ENCODE results near the gene VRTN.

DNA sequence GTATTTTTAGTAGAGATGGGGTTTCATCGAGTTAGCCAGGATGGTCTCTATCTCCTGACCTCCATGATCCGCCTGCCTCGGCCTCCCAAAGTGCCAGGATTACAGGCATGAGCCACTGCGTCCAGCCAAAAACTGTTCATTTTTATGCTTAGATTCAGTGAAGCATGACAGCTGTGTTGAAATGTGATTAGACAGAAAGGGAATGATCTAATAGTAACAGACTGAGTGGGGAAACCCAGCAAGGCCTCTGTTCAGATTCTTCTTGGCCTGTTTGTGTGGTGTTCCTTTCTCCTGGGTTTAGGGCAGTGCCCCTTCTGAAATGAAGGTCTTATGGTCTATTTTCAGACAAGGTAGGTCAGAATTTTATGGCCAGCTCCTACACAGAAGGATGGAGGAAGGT lies 33.7 kb upstream of the VRTN start:
- TF ChIP-seq CTCF (IDR thresholded peaks at IDR 0.05; ENCODE audit: poor library complexity, severe bottlenecking), result no peak
- TF ChIP-seq EP300 (conservative IDR thresholded peaks at IDR 0.05; ENCODE audit: poor library complexity, severe bottlenecking), result no peak
- no peak for TF ChIP-seq SMC3 (conservative IDR thresholded peaks at IDR 0.05; ENCODE audit: poor library complexity)
- TF ChIP-seq EZH2 (IDR thresholded peaks at IDR 0.05; ENCODE audit: borderline replicate concordance, insufficient read depth, low read length, poor library complexity, severe bottlenecking), result no peak
- no peak for TF ChIP-seq MXI1 (conservative IDR thresholded peaks at IDR 0.05; ENCODE audit: poor library complexity, severe bottlenecking)
- TF ChIP-seq POLR2AphosphoS5 (IDR thresholded peaks at IDR 0.05), result no peak
- TF ChIP-seq RAD21 (conservative IDR thresholded peaks at IDR 0.05), result no peak
- no peak for TF ChIP-seq TAF1 (IDR thresholded peaks at IDR 0.05; ENCODE audit: low read depth)
- no peak for TF ChIP-seq REST (IDR thresholded peaks at IDR 0.05; ENCODE audit: borderline replicate concordance)
